H9 (cell line): Measurements from ENCODE around the gene CDH8. TPM values are rescaled to one million over a fixed set of nuclear protein-coding genes. Genes with fewer than 3 reads are reported as not detected.

Experiments used
- DNase-seq: peaks from one replicate; pipeline ENCODE4 v3.0.0-alpha.2; 2017
- H2AFZ ChIP-seq: one replicate; pipeline ENCODE4 v1.6.1; 2013; ENCODE audit warnings: mild to moderate bottlenecking, low read length, control low read depth, moderate library complexity
- H2AK5ac ChIP-seq: 2 replicates; pipeline ENCODE4 v1.6.1; 2013; ENCODE audit warnings: low read length, control low read depth, mixed read lengths; ENCODE audit not compliant: insufficient read length
- H2BK120ac ChIP-seq: one replicate; pipeline ENCODE4 v1.6.1; 2013; ENCODE audit warnings: low read depth, mild to moderate bottlenecking, low read length, control low read depth, inconsistent platforms; ENCODE audit not compliant: poor library complexity, severe bottlenecking
- H2BK12ac ChIP-seq: 2 replicates; pipeline ENCODE4 v1.6.1; 2013; ENCODE audit warnings: low read length, control low read depth, mixed read lengths, low read depth; ENCODE audit not compliant: insufficient read length
- H2BK15ac ChIP-seq: 2 replicates; pipeline ENCODE4 v1.6.1; 2013; ENCODE audit warnings: low read depth, low read length, control low read depth
- H2BK20ac ChIP-seq: one replicate; pipeline ENCODE4 v1.6.1; 2013; ENCODE audit warnings: low read depth, mild to moderate bottlenecking, low read length, control low read depth, inconsistent platforms; ENCODE audit not compliant: poor library complexity, severe bottlenecking
- H2BK5ac ChIP-seq: 2 replicates; pipeline ENCODE4 v1.6.1; 2013; ENCODE audit warnings: low read length, control low read depth, mixed read lengths; ENCODE audit not compliant: insufficient read length
- H3K14ac ChIP-seq: 2 replicates; pipeline ENCODE4 v1.6.1; 2013; ENCODE audit warnings: low read length, control low read depth; ENCODE audit not compliant: insufficient read depth
- H3K18ac ChIP-seq: 2 replicates; pipeline ENCODE4 v1.6.1; 2013; ENCODE audit warnings: low read depth, mild to moderate bottlenecking, mixed read lengths, low read length, control low read depth; ENCODE audit not compliant: insufficient read length
- H3K23ac ChIP-seq: 2 replicates; pipeline ENCODE4 v1.6.1; 2013; ENCODE audit warnings: low read length, control low read depth, mixed read lengths, low read depth; ENCODE audit not compliant: insufficient read length
- H3K23me2 ChIP-seq: 2 replicates; pipeline ENCODE4 v1.6.1; 2013; ENCODE audit warnings: low read depth, mild to moderate bottlenecking, mixed read lengths, low read length, control low read depth; ENCODE audit not compliant: insufficient read length, poor library complexity, severe bottlenecking
- H3K27ac ChIP-seq: 2 replicates; pipeline ENCODE4 v1.5.1; 2013; ENCODE audit warnings: low read length, control low read depth, mixed read lengths, low read depth; ENCODE audit not compliant: insufficient read length
- H3K27me3 ChIP-seq: 2 replicates; pipeline ENCODE4 v1.6.1; 2013; ENCODE audit warnings: low read length, control low read depth, inconsistent platforms; ENCODE audit not compliant: insufficient read depth
- H3K4ac ChIP-seq: 2 replicates; pipeline ENCODE4 v1.6.1; 2013; ENCODE audit warnings: low read depth, mild to moderate bottlenecking, control low read depth, inconsistent platforms, low read length, moderate library complexity
- H3K4me1 ChIP-seq: 2 replicates; pipeline ENCODE4 v1.6.1; 2013; ENCODE audit warnings: low read length, control low read depth, inconsistent platforms; ENCODE audit not compliant: insufficient read depth
- H3K4me2 ChIP-seq: 2 replicates; pipeline ENCODE4 v1.6.1; 2013; ENCODE audit warnings: low read length, control low read depth, mixed read lengths; ENCODE audit not compliant: insufficient read length, insufficient read depth
- H3K56ac ChIP-seq: 2 replicates; pipeline ENCODE4 v1.6.1; 2013; ENCODE audit warnings: low read depth, mild to moderate bottlenecking, mixed read lengths, low read length, control low read depth; ENCODE audit not compliant: insufficient read length
- H3K79me1 ChIP-seq: 2 replicates; pipeline ENCODE4 v1.6.1; 2013; ENCODE audit warnings: low read depth, mild to moderate bottlenecking, moderate library complexity, low read length, control low read depth, inconsistent platforms; ENCODE audit not compliant: insufficient read depth, poor library complexity, severe bottlenecking
- H3K79me2 ChIP-seq: 2 replicates; pipeline ENCODE4 v1.6.1; 2013; ENCODE audit warnings: low read length, control low read depth, inconsistent platforms; ENCODE audit not compliant: insufficient read depth
- H3K9ac ChIP-seq: 2 replicates; pipeline ENCODE4 v1.6.1; 2013; ENCODE audit warnings: low read length, control low read depth, mixed read lengths; ENCODE audit not compliant: insufficient read length; ENCODE audit errors: extremely low read depth
- H3K9me3 ChIP-seq: one replicate; pipeline ENCODE4 v1.6.1; 2013; ENCODE audit warnings: low read depth, low read length, inconsistent platforms; ENCODE audit not compliant: control insufficient read depth
- H3T11ph ChIP-seq: one replicate; pipeline ENCODE4 v1.6.1; 2013; ENCODE audit warnings: mild to moderate bottlenecking, low read length, control low read depth, inconsistent platforms
- H4K20me1 ChIP-seq: one replicate; pipeline ENCODE4 v1.6.1; 2013; ENCODE audit not compliant: control insufficient read depth, insufficient read length, insufficient read depth
- H4K5ac ChIP-seq: 2 replicates; pipeline ENCODE4 v1.6.1; 2013; ENCODE audit warnings: low read depth, mild to moderate bottlenecking, mixed read lengths, low read length, control low read depth; ENCODE audit not compliant: insufficient read length
- H4K8ac ChIP-seq: replicated peaks from 2 replicates; pipeline ENCODE4 v1.6.1; 2013; ENCODE audit warnings: low read length, control low read depth, mixed read lengths, low read depth; ENCODE audit not compliant: insufficient read length
- H4K91ac ChIP-seq: 2 replicates; pipeline ENCODE4 v1.6.1; 2013; ENCODE audit warnings: low read depth, mild to moderate bottlenecking, moderate library complexity, mixed read lengths, low read length, control low read depth; ENCODE audit not compliant: insufficient read length
- H3K27ac Mint-ChIP-seq, 3 experiments: 2 replicates in 2 of 3; 3 replicates in 1 of 3; pipeline ENCODE4 v1.8.0; 2020 to 2021; ENCODE audit warnings: mixed read lengths in 3 of 3, mild to moderate bottlenecking in 1 of 3, moderate library complexity in 1 of 3
- H3K27me3 Mint-ChIP-seq: 2 replicates; pipeline ENCODE4 v1.8.0; 2021; ENCODE audit warnings: low read depth, mild to moderate bottlenecking, moderate library complexity, mixed read lengths
- H3K36me3 Mint-ChIP-seq, 3 experiments: 2 replicates in 2 of 3; 3 replicates in 1 of 3; pipeline ENCODE4 v1.8.0; 2020 to 2021; ENCODE audit warnings: low read depth in 3 of 3, mixed read lengths in 3 of 3; ENCODE audit not compliant: insufficient read depth in 1 of 3
- H3K4me1 Mint-ChIP-seq, 2 experiments: 2 replicates each; pipeline ENCODE4 v1.8.0; 2020; ENCODE audit warnings: mixed read lengths in 2 of 2
- H3K4me3 Mint-ChIP-seq, 2 experiments: 2 replicates in 1 of 2; 3 replicates in 1 of 2; pipeline ENCODE4 v1.8.0; 2020 to 2021; ENCODE audit warnings: mild to moderate bottlenecking in 2 of 2, mixed read lengths in 2 of 2, moderate library complexity in 1 of 2
- H3K9me3 Mint-ChIP-seq, 2 experiments: 2 replicates in 1 of 2; 3 replicates in 1 of 2; pipeline ENCODE4 v1.8.0; 2020; ENCODE audit warnings: mild to moderate bottlenecking in 2 of 2, mixed read lengths in 2 of 2, moderate library complexity in 1 of 2
- CTCF ChIP-seq: fragments of 200-600 bp; sonication (generic); conservative IDR thresholded peaks from 3 replicates; pipeline ENCODE4 v1.8.0; 2021; ENCODE audit warnings: antibody characterized with exemption, mild to moderate bottlenecking
- total RNA-seq: library from RNA; stranded (reverse); gene quantifications from 2 replicates; pipeline ENCODE4 v1.2.1, GENCODE V29; 2021

Gene CDH8
- total RNA-seq, 1 experiment from 2014 or later = 12.0 TPM

GRCh38 chr16:61645561-61645960 is 390.7 kb downstream of the CDH8 start:
- H3K79me2 ChIP-seq = no peaks in the 10 kb centered on the region
- no peak overlapping the region for H3K9ac ChIP-seq
- no peak overlapping the region for H3K18ac ChIP-seq
- no peak overlapping the region for H3K56ac ChIP-seq
- H3K79me1 ChIP-seq = no peaks in the 10 kb centered on the region
- H2BK20ac ChIP-seq = no peak overlapping the region
- H4K5ac ChIP-seq = no peak overlapping the region
- H4K20me1 ChIP-seq = no peaks in the 10 kb centered on the region
- H3K14ac ChIP-seq = no peak overlapping the region
- no peak overlapping the region for H2BK5ac ChIP-seq
- H3K27me3 ChIP-seq = no peaks in the 10 kb centered on the region
- no peak overlapping the region for H3T11ph ChIP-seq
- Mint-ChIP-seq H3K27me3 (no peaks in the 10 kb centered on the region), H3K4me1 (no peaks in the 10 kb centered on the region), H3K9me3 (no peaks in the 10 kb centered on the region; a peak in 1 of 5 replicates), H3K36me3 (no peaks in the 10 kb centered on the region), H3K27ac (no peak overlapping the region), H3K4me3 (no peak overlapping the region)
- no peak overlapping the region for H4K8ac ChIP-seq
- no peak overlapping the region for H3K4ac ChIP-seq
- H3K23me2 ChIP-seq = no peaks in the 10 kb centered on the region
- H4K91ac ChIP-seq = no peak overlapping the region
- no peak overlapping the region for H2BK120ac ChIP-seq
- H2BK12ac ChIP-seq = no peak overlapping the region
- DNase-seq = no peak
- no peaks in the 10 kb centered on the region for H3K4me1 ChIP-seq
- TF ChIP-seq CTCF = no peak
- no peak overlapping the region for H2AFZ ChIP-seq
- H2AK5ac ChIP-seq = no peak overlapping the region
- no peak overlapping the region for H3K4me2 ChIP-seq
- H3K23ac ChIP-seq = no peak overlapping the region
- no peak overlapping the region for H2BK15ac ChIP-seq
- no peak overlapping the region for H3K27ac ChIP-seq
- H3K9me3 ChIP-seq = no peaks in the 10 kb centered on the region
